ENCODE data around the gene LOXL1. TPM values are rescaled to one million over a fixed set of nuclear protein-coding genes. Genes with fewer than 3 reads are reported as not detected.

The LOXL1 gene
- total and polyA plus RNA-seq, 9 of the 15 experiments (the other 6 are each of a cell fraction or from before 2014, with no cell fraction given): 0.14 TPM; not detected in 8

DNA sequence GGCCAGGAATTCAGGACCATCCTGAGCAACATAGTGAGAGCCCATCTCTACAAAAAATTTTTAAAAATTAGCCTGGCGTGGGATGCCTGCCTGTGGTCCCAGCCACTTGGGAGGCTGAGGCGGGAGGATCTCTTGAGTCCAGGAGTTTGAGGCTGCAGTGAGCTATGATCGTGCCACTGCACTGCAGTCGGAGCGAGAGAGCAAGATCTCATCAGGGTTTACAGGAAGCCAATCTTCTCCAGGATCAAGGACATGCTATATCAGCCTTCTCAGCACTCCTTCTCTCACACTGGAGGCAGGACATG lies 66.3 kb downstream of the LOXL1 start:
- TF ChIP-seq ZBTB17 (CRISPR knock-in tag; IDR thresholded peaks at IDR 0.05) (0 out of 2 replicates have a peak, but pooled peaks have one; percentile 2), FOXJ2 (tag; IDR thresholded peaks at IDR 0.05) (no peak)
- TF ChIP-seq, protein P1, sequence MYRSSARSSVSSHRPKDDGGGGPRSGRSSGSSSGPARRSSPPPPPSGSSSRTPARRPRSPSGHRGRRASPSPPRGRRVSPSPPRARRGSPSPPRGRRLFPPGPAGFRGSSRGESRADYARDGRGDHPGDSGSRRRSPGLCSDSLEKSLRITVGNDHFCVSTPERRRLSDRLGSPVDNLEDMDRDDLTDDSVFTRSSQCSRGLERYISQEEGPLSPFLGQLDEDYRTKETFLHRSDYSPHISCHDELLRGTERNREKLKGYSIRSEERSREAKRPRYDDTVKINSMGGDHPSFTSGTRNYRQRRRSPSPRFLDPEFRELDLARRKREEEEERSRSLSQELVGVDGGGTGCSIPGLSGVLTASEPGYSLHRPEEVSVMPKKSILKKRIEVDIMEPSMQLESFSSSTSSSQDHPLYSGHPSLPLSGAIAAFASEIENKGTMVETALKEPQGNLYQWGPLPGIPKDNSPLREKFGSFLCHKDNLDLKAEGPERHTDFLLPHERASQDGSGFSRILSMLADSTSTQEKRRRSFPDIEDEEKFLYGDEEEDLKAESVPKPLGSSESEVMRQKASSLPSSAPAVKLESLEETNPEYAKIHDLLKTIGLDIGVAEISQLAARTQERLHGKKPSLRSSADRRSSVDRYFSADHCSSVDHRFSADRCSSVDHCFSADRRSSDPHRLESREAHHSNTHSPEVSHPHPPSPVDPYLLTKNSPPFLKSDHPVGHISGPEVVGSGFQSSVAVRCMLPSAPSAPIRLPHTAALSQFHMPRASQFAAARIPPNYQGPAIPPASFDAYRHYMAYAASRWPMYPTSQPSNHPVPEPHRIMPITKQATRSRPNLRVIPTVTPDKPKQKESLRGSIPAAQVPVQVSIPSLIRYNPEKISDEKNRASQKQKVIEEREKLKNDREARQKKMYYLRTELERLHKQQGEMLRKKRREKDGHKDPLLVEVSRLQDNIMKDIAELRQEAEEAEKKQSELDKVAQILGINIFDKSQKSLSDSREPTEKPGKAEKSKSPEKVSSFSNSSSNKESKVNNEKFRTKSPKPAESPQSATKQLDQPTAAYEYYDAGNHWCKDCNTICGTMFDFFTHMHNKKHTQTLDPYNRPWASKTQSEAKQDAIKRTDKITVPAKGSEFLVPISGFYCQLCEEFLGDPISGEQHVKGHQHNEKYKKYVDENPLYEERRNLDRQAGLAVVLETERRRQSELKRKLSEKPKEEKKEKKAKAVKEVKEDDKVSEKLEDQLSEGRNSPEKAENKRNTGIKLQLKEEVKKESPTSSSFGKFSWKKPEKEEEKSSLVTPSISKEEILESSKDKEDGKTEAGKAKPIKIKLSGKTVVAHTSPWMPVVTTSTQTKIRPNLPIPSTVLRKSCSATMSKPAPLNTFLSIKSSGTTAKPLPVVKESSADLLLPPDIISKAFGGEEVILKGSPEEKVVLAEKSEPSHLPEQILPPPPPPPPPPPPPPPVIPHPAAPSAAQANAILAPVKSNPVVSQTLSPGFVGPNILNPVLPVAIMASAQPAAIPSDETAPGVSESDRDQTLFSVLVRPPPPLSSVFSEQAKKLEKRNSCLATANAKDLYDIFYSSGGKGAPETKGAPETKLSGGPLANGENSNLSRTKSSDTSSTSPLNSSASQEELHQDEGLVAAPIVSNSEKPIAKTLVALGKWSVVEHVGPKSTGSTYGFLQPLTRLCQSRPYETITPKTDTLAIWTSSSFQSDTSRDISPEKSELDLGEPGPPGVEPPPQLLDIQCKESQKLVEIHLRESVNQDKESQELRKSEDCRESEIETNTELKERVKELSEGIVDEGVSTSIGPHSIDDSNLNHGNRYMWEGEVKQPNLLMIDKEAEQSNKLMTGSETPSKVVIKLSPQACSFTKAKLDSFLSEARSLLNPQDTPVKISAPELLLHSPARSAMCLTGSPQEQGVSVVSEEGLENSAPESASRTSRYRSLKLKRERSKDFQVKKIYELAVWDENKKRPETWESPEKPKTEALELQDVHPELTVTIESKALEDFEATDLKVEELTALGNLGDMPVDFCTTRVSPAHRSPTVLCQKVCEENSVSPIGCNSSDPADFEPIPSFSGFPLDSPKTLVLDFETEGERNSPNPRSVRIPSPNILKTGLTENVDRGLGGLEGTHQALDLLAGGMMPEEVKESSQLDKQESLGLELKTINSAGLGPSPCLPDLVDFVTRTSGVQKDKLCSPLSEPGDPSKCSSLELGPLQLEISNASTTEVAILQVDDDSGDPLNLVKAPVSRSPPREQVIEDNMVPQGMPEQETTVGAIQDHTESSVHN (IDR thresholded peaks at IDR 0.05; ENCODE audit: borderline replicate concordance in 1 of 2, low read depth in 1 of 2): no peak
- TF ChIP-seq, protein P2, sequence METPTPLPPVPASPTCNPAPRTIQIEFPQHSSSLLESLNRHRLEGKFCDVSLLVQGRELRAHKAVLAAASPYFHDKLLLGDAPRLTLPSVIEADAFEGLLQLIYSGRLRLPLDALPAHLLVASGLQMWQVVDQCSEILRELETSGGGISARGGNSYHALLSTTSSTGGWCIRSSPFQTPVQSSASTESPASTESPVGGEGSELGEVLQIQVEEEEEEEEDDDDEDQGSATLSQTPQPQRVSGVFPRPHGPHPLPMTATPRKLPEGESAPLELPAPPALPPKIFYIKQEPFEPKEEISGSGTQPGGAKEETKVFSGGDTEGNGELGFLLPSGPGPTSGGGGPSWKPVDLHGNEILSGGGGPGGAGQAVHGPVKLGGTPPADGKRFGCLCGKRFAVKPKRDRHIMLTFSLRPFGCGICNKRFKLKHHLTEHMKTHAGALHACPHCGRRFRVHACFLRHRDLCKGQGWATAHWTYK (CRISPR knock-in tag; IDR thresholded peaks at IDR 0.05): 0 out of 2 replicates have a peak, but pooled peaks have one; percentile 18
- Histone ChIP-seq H3K36me3 (ENCODE audit: control insufficient read depth, insufficient read depth, low read length) (peaks cover 3% of the 10 kb centered on the region; the same call in 2 of the 3 replicates), H3K79me2 (ENCODE audit: control insufficient read depth, insufficient read depth, low read length) (peaks cover 33% of the 10 kb centered on the region), H2AFZ (ENCODE audit: low read depth, low read length) (peak overlapping the region; percentile 99), H3K4me1 (replicated peaks in 1 of 2; ENCODE audit: control insufficient read depth in 2 of 2, insufficient read depth in 2 of 2, low read length in 2 of 2) (peaks cover 42 to 46% of the 10 kb centered on the region in 2 experiments), H3K9me3 (replicated peaks; ENCODE audit: control insufficient read depth, insufficient read depth, low read depth, low read length) (no peaks in the 10 kb centered on the region), H4K20me1 (replicated peaks; ENCODE audit: control insufficient read depth, insufficient read depth, low read length) (no peaks in the 10 kb centered on the region), H3K9ac (ENCODE audit: insufficient read depth in 1 of 2, low read depth in 2 of 2, low read length in 2 of 2) (peak overlapping the region; percentile 62 to 77), H3K4me2 (ENCODE audit: insufficient read depth, low read length) (peak overlapping the region; percentile 84), H3K4me3 (peak overlapping the region; percentile 86), H3K9me1 (ENCODE audit: control insufficient read depth, insufficient read depth, low read length) (no peaks in the 10 kb centered on the region), H3K27ac (ENCODE audit: extremely low read depth, low read depth, low read length) (peak overlapping the region; percentile 52; the same call in 2 of the 3 replicates), H3K27me3 (ENCODE audit: control insufficient read depth in 2 of 2, insufficient read depth in 2 of 2, low read length in 2 of 2) (no peaks in the 10 kb centered on the region; a peak in 1 of 5 replicates)
- no peak for FAIRE-seq
- ChIA-PET POLR2A (no interaction called here), CTCF (ENCODE audit: low intra/inter-chr PET ratio) (no interaction called here)
- 10% methylated on average over 5 of the region's 5 CpGs for WGBS (ENCODE audit: insufficient coverage, low coverage, missing lambda C conversion rate)
- no peak for ATAC-seq
- in situ Hi-C loops (cut with MboI) (no loop called here), intact Hi-C loops (cut with micrococcal nuclease) (loop anchor here (5.0 to 10.0 kb wide), 2 partner anchors 45 to 622 kb away; partner anchors contain the start of gene CLK3)
- BruUV-seq (replicated peaks): no TSS peak
- peak in 1 of 4 experiments; percentile 30 for DNase-seq (ENCODE audit: extremely low read depth in 1 of 4, low spot score in 3 of 4)

All from K562 (cell line).